NB4 (cell line): ENCODE data around the gene FBXW5.

Experiments
- DNase-seq: peaks from one replicate; pipeline ENCODE4 v3.0.0; 2010; ENCODE audit warnings: low read depth
- H3K4me3 ChIP-seq: one replicate; pipeline ENCODE4 v1.5.1; 2011; ENCODE audit warnings: mild to moderate bottlenecking, low read depth, low read length, moderate library complexity
- MYC ChIP-seq: IDR thresholded peaks from 2 replicates; pipeline ENCODE4 v1.6.1; 2011; ENCODE audit warnings: low read depth, low read length
- POLR2A ChIP-seq: IDR thresholded peaks from 2 replicates; pipeline ENCODE4 v1.6.1; 2011; ENCODE audit warnings: mild to moderate bottlenecking; ENCODE audit not compliant: insufficient read length; ENCODE audit errors: extremely low read depth
- TF ChIP-seq, protein P1 (sequence below): IDR thresholded peaks from 2 replicates; pipeline ENCODE4 v1.6.1; 2011; ENCODE audit warnings: low read depth, low read length
- TF ChIP-seq, protein P2 (sequence below): IDR thresholded peaks from one replicate; pipeline ENCODE4 v1.5.1; 2012; ENCODE audit warnings: low read depth, low read length

FBXW5 gene

DNA sequence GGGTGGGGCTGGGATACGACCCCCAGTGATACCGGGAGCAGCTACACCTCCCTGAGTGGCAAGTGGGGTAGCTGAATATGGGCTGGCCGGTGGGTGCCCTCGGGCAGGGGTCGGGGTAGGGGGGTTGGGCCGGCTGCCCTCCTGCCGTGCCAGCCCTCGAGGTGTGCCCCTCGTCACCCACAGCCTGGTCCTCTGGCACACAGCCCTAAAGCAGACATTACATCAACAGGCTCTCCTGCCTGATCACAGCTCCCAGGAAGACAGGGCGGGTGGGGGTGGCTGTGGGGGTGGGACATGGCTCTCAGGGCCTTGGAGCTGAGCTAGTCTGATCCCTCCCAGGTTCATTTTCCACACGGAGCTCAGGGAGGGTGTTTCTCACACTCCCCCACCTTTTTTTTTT lies 23.2 kb downstream of the FBXW5 start:
- no peak overlapping the region for H3K4me3 ChIP-seq
- TF ChIP-seq, protein P1, sequence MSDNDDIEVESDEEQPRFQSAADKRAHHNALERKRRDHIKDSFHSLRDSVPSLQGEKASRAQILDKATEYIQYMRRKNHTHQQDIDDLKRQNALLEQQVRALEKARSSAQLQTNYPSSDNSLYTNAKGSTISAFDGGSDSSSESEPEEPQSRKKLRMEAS: no peak
- no peak for TF ChIP-seq POLR2A
- TF ChIP-seq, protein P2, sequence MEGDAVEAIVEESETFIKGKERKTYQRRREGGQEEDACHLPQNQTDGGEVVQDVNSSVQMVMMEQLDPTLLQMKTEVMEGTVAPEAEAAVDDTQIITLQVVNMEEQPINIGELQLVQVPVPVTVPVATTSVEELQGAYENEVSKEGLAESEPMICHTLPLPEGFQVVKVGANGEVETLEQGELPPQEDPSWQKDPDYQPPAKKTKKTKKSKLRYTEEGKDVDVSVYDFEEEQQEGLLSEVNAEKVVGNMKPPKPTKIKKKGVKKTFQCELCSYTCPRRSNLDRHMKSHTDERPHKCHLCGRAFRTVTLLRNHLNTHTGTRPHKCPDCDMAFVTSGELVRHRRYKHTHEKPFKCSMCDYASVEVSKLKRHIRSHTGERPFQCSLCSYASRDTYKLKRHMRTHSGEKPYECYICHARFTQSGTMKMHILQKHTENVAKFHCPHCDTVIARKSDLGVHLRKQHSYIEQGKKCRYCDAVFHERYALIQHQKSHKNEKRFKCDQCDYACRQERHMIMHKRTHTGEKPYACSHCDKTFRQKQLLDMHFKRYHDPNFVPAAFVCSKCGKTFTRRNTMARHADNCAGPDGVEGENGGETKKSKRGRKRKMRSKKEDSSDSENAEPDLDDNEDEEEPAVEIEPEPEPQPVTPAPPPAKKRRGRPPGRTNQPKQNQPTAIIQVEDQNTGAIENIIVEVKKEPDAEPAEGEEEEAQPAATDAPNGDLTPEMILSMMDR: no peak
- no peak for TF ChIP-seq MYC
- DNase-seq: no peak

DNA sequence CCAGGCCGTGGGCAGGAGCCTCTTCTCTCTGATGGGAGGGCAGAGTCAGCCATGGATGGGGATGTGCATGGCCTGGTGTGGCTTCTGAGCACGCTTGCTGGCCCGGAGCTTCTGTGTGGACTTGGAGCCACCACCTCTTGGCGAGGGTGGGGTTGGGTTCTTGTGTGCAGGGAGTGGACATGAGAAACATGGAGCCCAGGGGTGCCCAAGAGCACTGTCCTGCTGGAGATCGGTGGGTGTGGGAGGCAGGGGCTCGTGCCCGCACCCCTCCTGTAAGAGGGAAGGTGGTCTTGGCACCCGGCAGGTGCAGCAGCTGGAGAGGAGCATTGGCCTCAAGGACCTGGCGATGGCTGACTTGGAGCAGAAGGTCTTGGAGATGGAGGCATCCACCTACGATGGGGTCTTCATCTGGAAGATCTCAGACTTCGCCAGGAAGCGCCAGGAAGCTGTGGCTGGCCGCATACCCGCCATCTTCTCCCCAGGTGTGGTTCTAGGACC lies 23.8 kb downstream of the FBXW5 start:
- no peak overlapping the region for H3K4me3 ChIP-seq
- DNase-seq: no peak
- TF ChIP-seq, protein P1: no peak
- no peak for TF ChIP-seq MYC
- TF ChIP-seq, protein P2: no peak
- TF ChIP-seq POLR2A: no peak

DNA sequence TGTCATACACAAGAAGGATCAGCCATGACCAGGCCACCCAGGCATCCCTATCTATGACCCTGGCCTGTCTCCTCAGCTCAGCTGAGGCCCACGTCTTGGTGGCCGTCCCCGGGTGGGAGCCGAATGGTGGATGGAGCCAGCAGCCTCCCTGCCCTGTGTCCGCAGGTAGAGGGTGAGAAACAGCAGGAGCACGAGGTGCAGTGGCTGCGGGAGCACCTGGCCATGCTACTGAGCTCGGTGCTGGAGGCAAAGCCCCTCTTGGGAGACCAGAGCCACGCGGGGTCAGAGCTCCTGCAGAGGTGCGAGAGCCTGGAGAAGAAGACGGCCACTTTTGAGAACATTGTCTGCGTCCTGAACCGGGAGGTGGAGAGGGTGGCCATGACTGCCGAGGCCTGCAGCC lies 24.5 kb downstream of the FBXW5 start:
- DNase-seq: no peak
- TF ChIP-seq, protein P2: no peak
- TF ChIP-seq, protein P1: no peak
- TF ChIP-seq POLR2A: no peak
- H3K4me3 ChIP-seq: no peak overlapping the region

DNA sequence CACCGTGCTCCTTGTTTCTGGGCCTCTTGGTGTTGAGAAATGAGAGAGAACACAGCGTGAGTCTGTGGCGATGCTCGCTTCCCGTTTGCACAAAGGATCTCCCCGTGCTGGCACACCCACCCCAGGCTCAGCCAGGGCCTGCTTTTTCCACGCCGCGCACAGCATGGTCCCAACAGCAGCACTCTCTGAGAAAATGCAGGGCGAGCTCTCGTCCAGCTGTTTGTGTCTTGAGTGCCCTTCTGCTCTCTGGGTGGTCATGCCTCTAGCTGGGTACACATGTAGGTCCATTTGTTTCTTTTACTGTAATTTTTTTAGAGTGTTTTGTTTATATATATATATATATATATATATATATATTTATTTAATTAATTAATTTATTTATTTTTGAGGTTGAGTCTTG lies 26.6 kb downstream of the FBXW5 start:
- H3K4me3 ChIP-seq: no peak overlapping the region
- TF ChIP-seq MYC (no peak), POLR2A (no peak)
- TF ChIP-seq, protein P2: no peak
- TF ChIP-seq, protein P1: no peak
- no peak for DNase-seq

DNA sequence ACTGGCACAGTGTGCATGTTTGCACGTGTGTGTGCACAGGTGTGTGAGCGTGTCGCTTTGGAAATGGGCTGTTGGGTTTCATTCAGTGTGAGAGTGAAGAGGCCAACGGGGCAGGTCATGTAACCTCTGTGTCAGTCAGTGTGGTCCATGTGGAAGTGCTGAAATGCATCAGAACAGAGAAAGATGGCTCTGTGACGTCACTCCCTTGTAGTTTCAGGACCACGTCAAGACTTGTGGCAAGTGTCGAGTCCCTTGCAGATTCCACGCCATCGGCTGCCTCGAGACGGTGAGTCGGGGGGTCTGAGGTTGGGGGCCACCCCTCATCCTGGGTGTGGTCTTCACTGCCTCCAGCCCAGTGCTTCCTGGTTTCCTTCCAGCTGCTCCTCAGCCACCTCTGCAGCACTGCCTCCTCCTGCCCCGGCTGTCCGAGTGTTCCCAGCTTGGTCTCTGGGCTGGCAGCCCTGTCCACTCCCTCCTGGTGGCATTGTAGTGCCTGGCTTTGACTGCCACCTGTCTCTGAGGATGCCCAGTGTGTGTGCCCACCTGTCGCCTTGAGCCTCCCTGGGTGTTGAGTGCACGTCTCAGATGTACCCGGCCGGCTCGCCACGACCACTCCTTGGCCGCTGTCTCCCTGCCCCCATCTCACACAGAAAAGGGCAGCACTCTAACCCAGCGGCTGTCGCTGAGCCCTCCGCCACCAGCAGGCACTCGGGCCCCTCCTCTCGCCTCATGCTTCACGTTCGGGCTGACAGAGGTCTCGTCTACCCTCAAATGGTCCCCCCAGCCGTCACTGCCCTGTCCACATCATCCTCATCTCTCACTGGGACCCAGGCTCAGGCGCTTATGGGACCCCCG lies 28.0 kb downstream of the FBXW5 start:
- TF ChIP-seq, protein P1: no peak
- TF ChIP-seq, protein P2: no peak
- TF ChIP-seq MYC: no peak
- TF ChIP-seq POLR2A: no peak
- DNase-seq: no peak
- no peak overlapping the region for H3K4me3 ChIP-seq
